ENCODE results near the gene CCDC9B. TPM values are rescaled to one million over a fixed set of nuclear protein-coding genes. Genes with fewer than 3 reads are reported as not detected.

Gene CCDC9B
- total RNA-seq, 1 donor from 2014 or later: 71.4 TPM

DNA sequence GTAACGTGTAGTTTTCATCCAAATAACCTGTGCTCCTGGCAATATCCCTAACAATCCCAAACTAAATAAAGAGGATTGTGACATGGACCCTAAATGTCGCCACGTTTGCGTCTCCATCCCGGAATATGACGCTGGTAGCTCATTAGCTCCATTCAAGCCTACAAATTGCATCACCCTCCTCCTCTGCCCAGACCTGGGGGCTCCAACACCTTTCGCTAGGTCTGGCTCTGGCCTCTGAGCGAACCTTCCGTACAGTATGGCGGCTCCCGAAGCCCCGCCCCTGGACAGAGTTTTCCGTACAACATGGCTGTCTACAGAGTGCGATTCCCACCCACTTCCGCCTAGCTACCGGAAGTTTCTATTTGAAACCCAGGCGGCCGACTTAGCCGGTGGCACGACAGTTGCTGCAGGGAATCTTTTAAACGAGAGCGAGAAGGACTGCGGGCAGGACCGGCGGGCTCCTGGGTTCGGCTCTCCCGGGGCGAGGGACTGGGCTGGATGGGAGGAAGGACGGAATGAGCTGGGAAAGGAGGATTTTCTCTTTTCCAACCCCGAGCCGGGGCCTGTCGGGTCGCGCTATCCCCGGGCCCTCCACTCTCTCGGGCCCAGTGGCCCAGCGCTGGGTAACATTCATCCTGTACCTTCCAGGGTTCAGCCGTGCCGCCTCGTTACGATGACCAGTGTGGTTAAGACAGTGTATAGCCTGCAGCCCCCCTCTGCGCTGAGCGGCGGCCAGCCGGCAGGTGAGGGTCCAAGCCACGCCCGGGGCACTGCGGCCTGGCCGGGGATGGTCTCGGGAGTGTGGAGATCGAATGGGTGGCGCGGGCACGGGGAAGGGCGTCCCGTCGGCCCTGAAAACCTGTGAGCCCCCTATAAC lies 42.1 kb upstream of the CCDC9B start, which contains the start of gene KNSTRN:
Gene KNSTRN (plus strand): TSS at position 142 of the 877 bp plus-strand sequence. CDS start 115 bp downstream, at position 257.
- ATAC-seq: peak; percentile 96 to 97
- Histone ChIP-seq H3K4me3 (peak within 1 kb of the TSS; percentile 73), H3K27me3 (ENCODE audit: low read depth) (no peaks in the 10 kb centered on the region), H3K9me3 (no peaks in the 10 kb centered on the region), H3K27ac (peak within 1 kb of the TSS; percentile 68), H3K36me3 (peaks cover 16% of the 10 kb centered on the region), H3K4me1 (peaks cover 32% of the 10 kb centered on the region)
- intact Hi-C loops (cut with DNase I): no loop called here
- DNase-seq: peak; percentile 94
- TF ChIP-seq, protein P1, sequence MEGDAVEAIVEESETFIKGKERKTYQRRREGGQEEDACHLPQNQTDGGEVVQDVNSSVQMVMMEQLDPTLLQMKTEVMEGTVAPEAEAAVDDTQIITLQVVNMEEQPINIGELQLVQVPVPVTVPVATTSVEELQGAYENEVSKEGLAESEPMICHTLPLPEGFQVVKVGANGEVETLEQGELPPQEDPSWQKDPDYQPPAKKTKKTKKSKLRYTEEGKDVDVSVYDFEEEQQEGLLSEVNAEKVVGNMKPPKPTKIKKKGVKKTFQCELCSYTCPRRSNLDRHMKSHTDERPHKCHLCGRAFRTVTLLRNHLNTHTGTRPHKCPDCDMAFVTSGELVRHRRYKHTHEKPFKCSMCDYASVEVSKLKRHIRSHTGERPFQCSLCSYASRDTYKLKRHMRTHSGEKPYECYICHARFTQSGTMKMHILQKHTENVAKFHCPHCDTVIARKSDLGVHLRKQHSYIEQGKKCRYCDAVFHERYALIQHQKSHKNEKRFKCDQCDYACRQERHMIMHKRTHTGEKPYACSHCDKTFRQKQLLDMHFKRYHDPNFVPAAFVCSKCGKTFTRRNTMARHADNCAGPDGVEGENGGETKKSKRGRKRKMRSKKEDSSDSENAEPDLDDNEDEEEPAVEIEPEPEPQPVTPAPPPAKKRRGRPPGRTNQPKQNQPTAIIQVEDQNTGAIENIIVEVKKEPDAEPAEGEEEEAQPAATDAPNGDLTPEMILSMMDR (IDR thresholded peaks at IDR 0.05): no peak

- peaks cover 9% of the 10 kb centered on the region for H3K36me3 ChIP-seq
Observed at GRCh38 chr15:40381818-40382529, 41.2 kb upstream of the CCDC9B start.

DNA sequence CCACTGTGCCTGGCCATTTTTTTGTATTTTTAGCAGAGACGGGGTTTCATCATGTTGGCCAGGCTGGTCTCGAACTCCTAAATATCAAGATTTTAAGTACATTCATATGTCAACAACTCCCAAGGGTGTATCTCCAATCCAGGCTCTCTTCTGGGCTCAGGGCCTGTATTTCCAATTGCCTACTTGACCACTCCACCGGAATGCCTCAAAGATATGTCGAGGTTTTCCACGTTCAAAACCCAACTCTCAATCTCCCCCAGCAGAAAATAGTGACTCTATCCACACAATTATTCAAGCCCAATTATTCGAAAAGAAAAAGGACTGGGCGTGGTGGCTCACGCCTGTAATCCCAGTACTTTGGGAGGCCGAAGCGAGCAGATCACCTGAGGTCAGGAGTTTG lies 39.9 kb upstream of the CCDC9B start:
- Histone ChIP-seq H3K27ac (peak overlapping the region; percentile 56), H3K4me1 (peaks cover 43% of the 10 kb centered on the region)
- ATAC-seq: no peak

More at GRCh38 chr15:40381818-40382529, 41.2 kb upstream of the CCDC9B start:
- Histone ChIP-seq H3K27ac (no peak overlapping the region), H3K9me3 (no peaks in the 10 kb centered on the region), H3K4me1 (peaks cover 32% of the 10 kb centered on the region), H3K4me3 (no peak overlapping the region), H3K27me3 (ENCODE audit: low read depth) (no peaks in the 10 kb centered on the region)
- no peak for ATAC-seq
- intact Hi-C loops (cut with DNase I): no loop called here
- no peak for DNase-seq
- TF ChIP-seq, protein P1 (IDR thresholded peaks at IDR 0.05): no peak

GRCh38 chr15:40379853-40380252 lies 39.1 kb upstream of the CCDC9B start:
- Histone ChIP-seq H3K4me3 (no peak overlapping the region), H3K9me3 (no peaks in the 10 kb centered on the region), H3K36me3 (no peaks in the 10 kb centered on the region), H3K27me3 (ENCODE audit: low read depth) (no peaks in the 10 kb centered on the region), H3K4me1 (peaks cover 44% of the 10 kb centered on the region), H3K27ac (peak overlapping the region; percentile 56)
- TF ChIP-seq, protein P1 (IDR thresholded peaks at IDR 0.05): no peak
- DNase-seq (peak; percentile 85), ATAC-seq (peak; percentile 86 to 88)
- intact Hi-C loops (cut with DNase I): no loop called here

More for the DNA sequence above, 39.9 kb upstream of the CCDC9B start:
- DNase-seq: no peak
- Histone ChIP-seq H3K4me3 (no peak overlapping the region), H3K9me3 (no peaks in the 10 kb centered on the region), H3K27me3 (ENCODE audit: low read depth) (no peaks in the 10 kb centered on the region), H3K36me3 (no peaks in the 10 kb centered on the region)
- TF ChIP-seq, protein P1 (IDR thresholded peaks at IDR 0.05): no peak
- intact Hi-C loops (cut with DNase I): no loop called here

GRCh38 chr15:40379374-40379773 lies 38.6 kb upstream of the CCDC9B start:
- H3K27ac ChIP-seq: no peak overlapping the region
- ATAC-seq: no peak
- H3K27me3 ChIP-seq (ENCODE audit: low read depth): no peaks in the 10 kb centered on the region
- no peak for DNase-seq
- intact Hi-C loops (cut with DNase I): no loop called here
- H3K36me3 ChIP-seq: no peaks in the 10 kb centered on the region
- TF ChIP-seq, protein P1 (IDR thresholded peaks at IDR 0.05): no peak
- H3K4me1 ChIP-seq: peaks cover 43% of the 10 kb centered on the region
- H3K4me3 ChIP-seq: no peak overlapping the region
- no peaks in the 10 kb centered on the region for H3K9me3 ChIP-seq
